NCI-H748 (cell line): Measurements from ENCODE around the gene SLC46A2.
A peak's percentile ranks its signal among the peaks of the same experiment; 100 is the strongest.

Experiments
- DNase-seq: peaks from one replicate; lab custom pipeline; 2025; ENCODE audit not compliant: unreplicated experiment; lab: John Stamatoyannopoulos, UW

The SLC46A2 gene

DNA sequence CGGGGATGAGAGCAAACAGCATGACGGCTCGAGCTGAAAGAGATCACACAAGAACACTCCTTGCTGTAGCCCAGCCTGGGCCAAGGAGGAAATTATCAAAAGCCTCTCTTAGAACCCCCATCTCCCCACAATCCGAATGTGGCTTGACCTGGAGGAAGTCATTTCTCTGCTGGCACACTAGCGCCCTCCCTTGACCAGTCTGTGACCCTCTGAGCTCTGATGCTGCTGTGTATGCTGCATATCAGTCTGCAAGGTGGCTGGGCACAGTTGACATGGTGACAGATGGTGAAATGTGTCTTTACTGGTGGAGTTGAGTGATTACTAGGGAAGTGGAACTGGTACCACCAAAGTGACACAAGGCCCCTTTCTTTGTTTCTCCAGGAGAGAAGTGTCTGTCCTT lies 3.3 kb downstream of the SLC46A2 start:
- peak; percentile 28 for DNase-seq

DNA sequence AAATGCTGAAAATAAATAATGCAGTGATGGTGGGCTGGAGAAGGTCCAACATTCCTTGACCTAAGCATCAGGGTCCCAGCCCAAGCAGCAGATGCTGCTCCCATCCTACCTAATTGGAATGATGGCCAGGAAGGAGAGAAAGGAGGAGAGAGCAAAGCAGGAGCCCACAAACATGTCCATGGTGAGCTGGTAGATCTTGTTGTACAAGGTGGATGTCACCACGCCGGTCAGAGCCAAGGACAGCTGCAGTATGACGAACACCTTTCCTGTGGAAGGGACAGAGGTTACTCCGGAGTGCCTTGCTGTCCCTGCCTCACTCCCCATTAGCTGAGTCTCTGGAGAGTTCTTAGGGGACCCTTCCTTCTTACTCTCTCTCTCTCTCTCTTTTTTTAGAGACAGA lies 4.3 kb downstream of the SLC46A2 start:
- DNase-seq: no peak

DNA sequence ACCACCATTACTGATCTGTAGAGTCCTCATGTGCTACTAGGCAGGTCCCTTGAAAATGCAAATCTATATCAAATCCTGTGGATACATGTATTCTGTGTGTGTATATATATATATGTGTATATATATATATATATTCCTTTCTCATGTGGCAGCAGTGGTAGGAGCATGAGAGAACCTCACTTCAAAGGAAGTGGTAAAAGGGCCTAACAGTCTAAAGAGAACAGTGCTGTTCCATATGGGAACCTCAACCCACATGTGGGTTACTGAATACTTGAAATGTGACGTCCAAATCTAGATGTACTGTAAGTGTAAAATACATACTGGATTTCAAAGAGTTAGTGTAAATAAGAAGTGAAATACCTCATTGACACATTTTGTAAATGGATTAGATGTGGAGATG lies 5.4 kb downstream of the SLC46A2 start:
- DNase-seq: no peak

DNA sequence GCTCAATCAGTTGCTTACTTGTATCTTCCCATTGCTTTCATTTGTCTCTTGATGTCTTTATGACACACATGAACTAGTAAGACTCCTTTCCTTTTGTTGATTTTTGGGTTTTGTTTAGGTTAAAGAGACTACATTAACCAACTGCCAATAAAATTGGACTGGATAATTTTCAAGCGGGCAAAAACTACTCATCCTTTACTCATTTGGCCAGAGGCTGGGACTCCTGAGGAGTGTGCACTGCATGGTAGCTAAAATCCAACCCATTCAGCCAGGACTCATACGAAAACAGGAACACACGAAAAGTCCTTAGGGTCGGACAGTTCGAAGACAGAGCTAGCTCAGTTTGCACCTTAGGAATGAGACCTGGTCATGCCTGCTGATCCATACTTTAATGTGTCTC lies 6.0 kb downstream of the SLC46A2 start:
- no peak for DNase-seq

DNA sequence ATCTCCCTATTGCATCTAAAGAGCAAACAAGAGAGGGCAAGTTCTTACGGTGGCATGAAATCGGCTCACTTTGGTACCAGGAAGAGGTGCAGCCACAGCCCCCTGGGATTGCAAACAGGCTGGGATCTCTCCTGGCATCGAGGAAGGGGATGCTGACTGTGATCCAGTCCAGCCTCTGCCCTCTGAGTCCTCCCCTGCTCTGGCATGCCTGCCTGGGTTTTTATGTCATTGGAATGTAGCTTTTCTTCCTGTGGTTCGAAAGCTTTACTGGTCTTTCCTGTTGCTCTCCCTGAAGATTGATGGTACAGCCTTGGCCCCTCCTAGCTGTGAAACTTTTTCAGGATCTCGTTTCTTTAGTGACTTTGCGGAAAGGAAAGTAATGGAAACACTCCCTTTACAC lies 6.6 kb downstream of the SLC46A2 start:
- no peak for DNase-seq

DNA sequence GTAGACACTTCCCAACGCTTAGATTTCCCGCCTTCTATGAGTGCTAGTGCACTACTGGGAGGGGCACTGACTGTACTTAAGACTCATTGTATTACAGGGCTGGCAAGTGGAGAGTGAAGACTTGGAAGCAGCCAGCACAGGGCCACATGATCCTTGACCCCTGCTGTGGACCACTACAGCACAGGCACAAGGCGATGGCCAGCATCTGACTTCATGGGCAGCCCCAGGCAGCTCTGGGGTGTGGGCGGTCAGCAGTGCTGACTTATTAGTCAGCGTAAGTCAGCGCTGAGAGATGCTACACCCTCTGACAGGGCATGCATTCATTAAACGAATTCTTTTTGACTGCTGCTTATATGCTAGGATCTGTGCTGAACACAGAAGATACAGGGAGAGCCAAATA lies 9.3 kb downstream of the SLC46A2 start:
- DNase-seq: no peak

DNA sequence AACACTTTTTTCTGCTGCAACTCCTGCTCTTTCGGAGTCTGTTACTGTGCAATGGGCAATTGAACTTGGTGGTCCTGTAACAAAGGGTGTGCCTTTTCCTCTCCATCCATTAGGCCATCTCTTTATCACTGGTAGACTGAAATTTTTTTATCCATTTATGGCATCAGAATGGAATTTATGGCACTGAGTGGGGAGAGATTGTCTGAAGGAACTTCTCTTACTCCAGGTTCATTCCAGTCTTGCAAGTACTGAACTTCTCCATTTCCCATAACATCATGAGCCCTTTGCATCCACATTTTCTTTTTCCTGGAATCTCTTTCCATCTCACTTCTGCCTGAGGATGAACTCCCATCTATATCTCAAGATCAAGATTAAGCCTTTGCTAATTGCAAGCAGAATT lies 10.0 kb downstream of the SLC46A2 start:
- DNase-seq: no peak

DNA sequence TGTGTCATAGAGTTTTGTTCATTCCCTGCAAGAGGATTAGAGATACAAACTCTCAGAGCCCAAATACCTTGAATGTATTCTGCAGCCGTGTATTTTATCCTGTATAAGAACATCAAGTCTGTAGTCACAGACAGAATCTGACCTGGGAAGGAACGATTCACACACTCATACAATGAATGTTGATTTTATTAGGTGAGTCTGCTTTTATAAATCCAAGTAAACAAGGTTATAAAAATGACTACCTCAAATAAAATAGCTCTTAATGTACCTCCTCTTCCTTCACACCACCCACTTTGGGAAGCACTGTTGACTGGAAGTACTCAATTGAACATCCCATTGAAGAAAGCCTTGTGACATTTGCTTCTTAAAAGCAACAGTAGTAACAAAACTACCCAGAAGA lies 11.9 kb downstream of the SLC46A2 start:
- DNase-seq: no peak

DNA sequence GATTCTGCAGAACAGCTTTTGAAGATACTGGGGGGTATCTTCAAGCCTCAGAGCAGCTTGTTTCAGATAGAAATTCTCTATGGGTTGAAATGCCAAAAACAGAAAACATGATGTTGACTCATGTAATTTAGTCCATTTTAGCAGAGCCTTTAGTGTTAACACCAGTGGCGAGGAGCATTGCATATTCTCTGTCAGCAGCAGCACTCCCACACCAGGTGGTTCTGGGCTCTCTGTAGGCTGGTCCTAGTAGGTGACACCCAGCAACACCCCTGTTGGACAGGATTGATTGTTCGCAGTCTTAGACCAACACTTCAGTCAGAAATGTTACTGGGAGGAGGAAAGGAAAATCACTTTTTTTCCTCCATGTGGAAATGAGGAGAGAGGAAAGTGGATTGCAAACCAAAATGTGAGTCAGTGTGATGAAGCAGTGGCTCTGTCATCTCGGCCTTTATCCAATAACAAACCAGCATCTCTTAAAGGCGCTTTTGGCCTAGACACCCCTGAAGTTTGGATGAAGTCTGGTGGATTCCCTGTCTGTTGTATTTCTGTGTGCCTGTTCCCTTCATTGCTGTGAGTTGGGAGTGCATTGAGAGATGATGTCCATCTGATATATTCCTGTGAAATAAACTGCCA lies 16.8 kb downstream of the SLC46A2 start:
- DNase-seq: no peak

DNA sequence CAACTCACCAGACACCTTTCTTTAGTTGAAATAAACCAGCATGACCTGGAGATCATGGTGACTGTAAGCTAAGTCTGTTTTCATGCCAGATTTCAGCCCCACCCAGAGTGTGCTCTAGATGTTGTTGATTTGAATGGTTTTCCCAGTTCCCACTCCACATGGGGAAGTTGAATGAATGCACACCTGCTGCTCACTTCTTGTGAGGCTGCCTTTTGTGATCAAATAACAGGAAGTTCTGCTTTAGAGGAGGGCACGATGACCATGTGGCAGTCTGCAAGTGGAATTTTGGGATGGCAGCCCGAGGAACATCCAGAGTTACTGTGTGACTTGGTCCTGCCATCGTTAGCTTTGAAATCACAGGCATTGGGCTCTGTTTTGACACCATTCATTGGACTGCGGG lies 18.7 kb downstream of the SLC46A2 start:
- DNase-seq: peak; percentile 31

DNA sequence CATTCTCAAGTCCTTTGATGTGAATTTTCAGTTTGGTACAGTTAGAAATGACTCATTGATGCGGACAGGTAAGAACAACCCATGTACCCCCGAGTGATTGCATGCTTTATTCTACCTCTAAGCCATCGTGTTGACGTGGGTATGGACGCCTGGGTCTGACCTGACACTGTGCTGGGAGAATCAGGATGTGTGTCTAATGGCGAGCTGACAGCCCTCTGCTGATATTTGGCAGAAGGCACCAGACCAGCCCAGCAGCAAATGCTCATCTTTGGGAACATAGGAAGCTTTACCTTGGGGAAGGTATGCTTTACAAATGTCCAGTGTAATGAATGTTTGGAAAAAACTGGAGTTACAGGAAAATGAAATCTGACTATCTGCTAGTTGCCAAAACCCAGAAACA lies 20.1 kb downstream of the SLC46A2 start:
- DNase-seq: no peak

DNA sequence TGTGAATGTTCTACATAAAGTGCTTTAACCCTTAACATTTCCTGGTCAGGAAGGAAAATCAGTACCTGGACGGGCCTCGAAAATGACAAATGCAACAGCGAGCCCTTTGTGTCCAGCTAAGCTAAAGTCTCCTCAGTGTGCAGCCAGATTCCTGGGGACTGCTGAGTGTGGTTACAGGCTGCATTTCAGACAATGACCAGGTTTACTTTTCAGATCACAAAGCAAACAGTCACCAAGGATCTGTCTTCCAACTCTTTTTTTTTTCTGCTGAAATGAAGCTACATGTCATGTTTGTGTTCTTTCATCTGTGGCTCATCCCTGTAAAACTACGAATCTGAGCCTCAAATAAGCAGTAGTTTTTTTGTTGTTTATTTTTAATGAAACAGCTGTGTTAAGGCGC lies 20.8 kb downstream of the SLC46A2 start:
- DNase-seq: no peak

DNA sequence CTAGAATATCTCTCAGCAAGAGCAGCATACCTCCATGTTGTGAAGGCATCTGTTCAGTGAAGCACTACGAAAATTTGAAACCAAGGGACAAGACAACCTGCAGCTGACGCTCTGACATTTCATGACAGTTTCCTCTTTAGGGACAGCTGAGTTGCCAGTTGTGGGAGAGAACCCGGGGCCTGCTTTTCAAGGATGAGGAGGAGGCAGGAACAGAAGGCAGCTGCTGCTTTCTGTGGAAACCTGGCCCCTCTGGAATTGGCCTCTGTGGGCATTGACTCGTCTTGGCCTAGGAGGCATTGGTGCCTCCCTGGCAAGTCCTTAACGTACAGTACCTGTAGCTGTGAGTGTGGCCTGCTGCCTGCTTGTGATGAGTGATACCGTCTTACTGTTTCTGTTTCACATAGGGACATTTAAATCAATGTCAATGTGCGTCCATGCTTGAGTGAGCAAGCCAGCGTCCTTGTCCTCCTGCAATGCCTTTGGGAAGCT lies 21.6 kb downstream of the SLC46A2 start:
- no peak for DNase-seq

DNA sequence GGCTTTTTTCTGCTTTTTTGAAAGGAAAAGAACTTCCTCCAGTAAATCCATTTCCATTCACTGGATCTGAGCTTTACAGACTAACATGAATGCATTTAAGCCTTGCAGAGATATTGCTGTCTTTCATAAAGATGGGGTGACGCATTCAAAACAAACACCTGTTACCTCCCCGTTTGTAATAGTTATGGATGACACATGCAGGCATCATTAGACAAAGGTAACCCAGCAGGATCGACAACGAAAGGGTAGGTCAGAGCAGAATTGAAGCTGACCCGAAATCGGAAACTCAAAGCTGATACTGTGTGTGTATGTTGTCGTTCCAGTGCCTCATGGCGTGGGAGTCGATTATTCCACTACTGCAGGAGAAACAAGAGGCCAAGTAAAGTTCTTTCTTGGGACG lies 22.2 kb downstream of the SLC46A2 start:
- no peak for DNase-seq

DNA sequence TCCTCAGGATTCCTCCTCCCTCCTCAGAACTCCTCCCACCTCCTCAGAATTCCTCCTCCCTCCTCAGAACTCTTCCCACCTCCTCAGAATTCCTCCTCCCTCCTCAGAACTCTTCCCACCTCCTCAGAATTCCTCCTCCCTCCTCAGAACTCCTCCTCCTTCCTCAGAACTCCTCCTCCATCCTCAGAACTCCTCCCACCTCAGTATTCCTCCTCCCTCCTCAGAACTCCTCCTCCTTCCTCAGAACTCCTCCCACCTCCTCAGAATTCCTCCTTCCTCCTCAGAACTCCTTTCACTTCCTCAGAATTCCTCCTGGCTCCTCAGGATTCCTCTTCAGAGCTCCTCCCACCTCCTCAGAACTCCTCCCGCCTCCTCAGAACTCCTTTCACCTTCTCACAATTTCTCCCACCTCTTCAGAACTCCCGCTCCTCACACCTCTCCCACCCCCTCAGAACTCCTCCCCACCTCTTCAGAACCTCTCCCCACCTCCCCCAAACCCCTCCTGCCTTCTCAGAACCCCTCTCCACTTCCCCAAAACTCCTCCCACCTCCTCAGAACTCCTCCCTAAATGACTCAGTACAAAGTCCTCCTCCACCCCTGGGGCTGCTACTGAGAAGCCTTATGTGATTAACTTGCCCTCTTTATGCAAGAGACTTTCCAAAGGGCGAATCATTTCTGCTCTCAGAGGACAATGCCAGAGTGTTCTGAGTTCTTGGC lies 23.2 kb downstream of the SLC46A2 start:
- no peak for DNase-seq

DNA sequence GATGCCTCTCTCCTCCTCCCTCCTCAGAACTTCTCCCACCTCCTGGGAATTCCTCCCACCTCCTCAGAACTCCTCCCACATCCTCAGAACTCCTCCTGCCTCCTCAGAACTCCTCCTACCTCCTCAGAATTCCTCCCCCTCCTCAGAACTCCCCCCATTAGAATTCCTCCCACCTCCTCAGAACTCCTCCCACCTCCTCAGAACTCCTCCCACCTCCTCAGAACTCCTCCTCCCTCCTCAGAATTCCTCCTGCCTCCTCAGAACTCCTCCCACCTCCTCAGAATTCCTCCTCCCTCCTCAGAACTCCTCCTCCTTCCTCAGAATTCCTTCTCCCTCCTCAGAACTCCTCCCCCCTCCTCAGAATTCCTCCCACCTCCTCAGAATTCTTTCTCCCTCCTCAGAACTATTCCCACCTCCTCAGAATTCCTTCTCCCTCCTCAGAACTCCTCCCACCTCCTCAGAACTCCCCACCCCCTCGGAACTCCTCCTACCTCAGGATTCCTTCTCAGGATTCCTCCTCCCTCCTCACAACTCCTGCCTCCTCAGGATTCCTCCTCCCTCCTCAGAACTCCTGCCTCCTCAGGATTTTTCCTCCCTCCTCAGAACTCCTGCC lies 23.9 kb downstream of the SLC46A2 start:
- DNase-seq: no peak

DNA sequence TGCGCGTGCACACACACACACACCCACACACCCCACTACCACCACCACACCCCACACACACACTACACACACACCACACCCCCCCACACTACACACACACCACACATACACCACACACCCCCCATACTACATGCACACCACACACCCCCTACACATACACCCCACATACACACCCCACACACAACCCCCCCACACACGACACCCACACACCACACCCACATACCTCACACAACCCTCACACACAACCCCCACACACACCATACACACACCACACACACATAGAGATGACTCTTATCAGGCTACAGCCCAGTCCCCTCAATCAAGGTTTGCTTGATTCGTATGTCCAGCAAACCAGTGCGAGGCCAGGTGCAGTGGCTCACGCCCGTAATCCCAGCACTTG lies 25.7 kb downstream of the SLC46A2 start:
- no peak for DNase-seq

DNA sequence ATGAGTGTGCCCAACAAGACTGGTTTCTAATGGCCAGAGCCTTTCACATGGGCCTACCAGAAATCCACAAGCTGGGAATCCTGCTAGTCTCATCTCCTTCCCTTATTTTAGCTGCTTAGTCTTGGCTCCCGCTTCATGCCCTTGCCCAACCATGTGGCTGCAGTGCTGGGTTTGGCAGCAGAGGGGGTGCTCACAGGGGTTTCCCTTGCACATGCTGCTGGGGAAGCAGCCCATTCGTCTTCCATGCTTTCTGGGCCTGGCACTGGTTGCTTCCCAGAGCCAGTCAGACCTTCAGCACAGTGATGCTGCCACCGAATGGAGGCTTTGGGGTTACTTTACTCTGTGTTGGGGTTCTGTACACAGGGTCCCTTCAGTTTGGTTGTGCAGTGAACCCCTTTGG lies 26.3 kb downstream of the SLC46A2 start:
- no peak for DNase-seq

DNA sequence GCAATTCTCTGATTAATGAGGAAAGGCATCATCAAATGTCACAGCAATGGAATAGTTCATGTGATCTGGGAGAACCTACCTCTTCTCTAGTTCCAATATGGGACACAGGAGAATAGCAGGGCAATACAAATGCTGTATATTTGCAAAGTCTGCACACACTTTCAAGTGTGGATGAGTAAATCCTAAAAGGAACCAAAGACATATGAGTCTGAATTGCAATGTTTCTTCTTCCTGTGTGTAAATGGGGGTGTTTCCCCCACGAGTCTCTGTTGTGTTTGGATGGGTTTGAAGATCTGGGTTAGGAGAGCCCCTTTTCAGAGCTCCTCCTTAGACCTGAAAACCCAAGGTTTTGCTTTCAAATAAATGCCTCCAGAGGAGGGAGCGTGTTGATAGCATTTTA lies 26.9 kb downstream of the SLC46A2 start:
- no peak for DNase-seq

DNA sequence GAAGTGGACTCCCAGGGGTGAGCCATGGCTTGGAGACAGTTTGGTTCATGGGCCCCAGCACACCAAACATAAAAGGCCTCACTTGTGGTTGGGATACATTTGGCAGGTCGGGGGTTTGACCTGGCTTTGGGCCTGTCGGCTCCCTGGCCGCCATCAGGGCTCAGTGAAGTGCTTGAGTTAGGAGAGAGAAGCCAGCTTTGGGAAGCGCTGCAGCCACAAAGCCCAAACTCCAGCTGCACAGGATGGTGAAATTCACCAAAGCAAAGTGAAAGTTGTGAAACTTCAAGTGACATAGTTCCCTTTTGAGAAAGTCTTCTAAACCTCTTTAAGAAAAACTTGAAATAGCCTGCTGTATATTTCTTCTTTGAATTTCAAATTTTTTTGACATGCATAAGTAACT lies 27.5 kb downstream of the SLC46A2 start:
- DNase-seq: no peak

DNA sequence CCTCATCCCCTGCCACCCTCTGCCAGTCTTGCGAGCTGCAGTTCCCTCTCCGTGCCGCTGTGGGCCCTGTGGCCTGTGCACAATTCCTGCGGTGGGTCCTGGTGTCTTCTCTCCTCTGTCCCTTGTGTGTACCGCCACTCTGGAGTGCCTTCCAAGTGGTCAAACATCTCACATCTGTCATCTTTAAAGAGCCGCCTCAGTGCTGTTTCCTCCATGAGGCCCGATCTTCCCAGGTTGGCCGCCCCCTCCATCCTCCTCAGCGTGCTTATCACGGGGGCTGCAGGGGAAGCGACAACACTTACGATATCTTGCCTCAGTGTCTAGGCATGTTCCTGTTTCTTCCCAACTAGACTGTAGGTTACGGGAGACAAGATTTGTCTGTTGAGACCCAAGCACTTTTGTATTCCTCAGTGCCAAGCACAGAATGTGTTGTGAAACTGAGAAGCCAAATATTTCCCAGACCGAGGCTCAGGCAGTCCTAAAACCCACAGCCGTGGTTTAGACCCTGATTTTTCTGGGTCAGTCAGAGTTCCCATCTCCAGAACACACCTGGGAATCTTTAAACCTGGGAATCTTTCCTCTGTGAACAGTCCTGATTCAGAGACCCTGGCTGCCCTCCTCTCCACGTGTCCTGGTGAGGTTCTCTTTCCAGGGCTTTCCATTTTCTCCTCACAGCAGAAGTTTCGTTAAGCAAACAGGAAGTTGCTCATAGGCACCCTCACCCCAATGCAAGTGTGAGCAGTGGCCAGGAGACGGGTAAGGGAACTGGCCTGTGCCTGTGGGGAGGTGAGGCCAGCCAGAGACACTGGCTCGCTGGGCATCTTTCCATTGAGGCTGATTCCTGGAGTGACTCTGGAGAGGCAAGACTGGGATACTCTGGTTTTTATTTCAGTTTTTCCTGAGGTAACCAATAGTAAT lies 28.8 kb downstream of the SLC46A2 start:
- no peak for DNase-seq
